Activated CD8-positive, alpha-beta memory T cell treated with anti-CD3 and anti-CD28 coated beads, Interleukin-2, amount 10 ng/mL, durations not matched to agents 7 days and 5 days (primary cell): Measurements from ENCODE around the gene CSNK1D. TPM values are rescaled to one million over a fixed set of nuclear protein-coding genes. Genes with fewer than 3 reads are reported as not detected.
"Not testable (repeated sequence)": the region's sequence is repeated elsewhere in the genome, so short reads cannot be mapped to it uniquely, and the experiment has no call there.

ENCODE experiments used
- ATAC-seq: fragments of 150-1000 bp; cut with Tn5 transposase; one replicate; pipeline ENCODE4 v1.10.0; 2021; ENCODE audit warnings: moderate library complexity
- CTCF ChIA-PET: fragments of 350-600 bp; sonication (Branson Sonifier 250); formaldehyde crosslinking; loops from one replicate; lab custom pipeline; 2021; ENCODE audit warnings: antibody characterized with exemption; lab: Charles Lee
- DNase-seq: peaks from one replicate; pipeline ENCODE4 v3.0.0-alpha.2; 2020
- H3K27ac Mint-ChIP-seq: one replicate; pipeline ENCODE4 v1.8.0; 2021; ENCODE audit warnings: mild to moderate bottlenecking, mixed read lengths
- H3K27me3 Mint-ChIP-seq: one replicate; pipeline ENCODE4 v1.8.0; 2021; ENCODE audit warnings: mixed read lengths
- H3K36me3 Mint-ChIP-seq: one replicate; pipeline ENCODE4 v1.8.0; 2021; ENCODE audit warnings: mild to moderate bottlenecking, mixed read lengths
- H3K4me1 Mint-ChIP-seq: one replicate; pipeline ENCODE4 v1.8.0; 2021; ENCODE audit warnings: mixed read lengths
- H3K4me3 Mint-ChIP-seq: one replicate; pipeline ENCODE4 v1.8.0; 2021; ENCODE audit warnings: mild to moderate bottlenecking, moderate library complexity, mixed read lengths
- H3K9me3 Mint-ChIP-seq: one replicate; pipeline ENCODE4 v1.8.0; 2022; ENCODE audit warnings: low read depth, mixed read lengths
- microRNA-seq: library from miRNA; unstranded; fragments of <30 nt; microRNA quantifications from one replicate; pipeline ENCODE4 v1.2.0, GENCODE V29; 2022
- total RNA-seq, 2 experiments: library from RNA; stranded (reverse); gene quantifications; one replicate each; pipeline ENCODE4 v1.2.3, GENCODE V29; 2021

The CSNK1D gene
- total RNA-seq, 2 experiments from 2014 or later: 120 to 139 TPM

DNA sequence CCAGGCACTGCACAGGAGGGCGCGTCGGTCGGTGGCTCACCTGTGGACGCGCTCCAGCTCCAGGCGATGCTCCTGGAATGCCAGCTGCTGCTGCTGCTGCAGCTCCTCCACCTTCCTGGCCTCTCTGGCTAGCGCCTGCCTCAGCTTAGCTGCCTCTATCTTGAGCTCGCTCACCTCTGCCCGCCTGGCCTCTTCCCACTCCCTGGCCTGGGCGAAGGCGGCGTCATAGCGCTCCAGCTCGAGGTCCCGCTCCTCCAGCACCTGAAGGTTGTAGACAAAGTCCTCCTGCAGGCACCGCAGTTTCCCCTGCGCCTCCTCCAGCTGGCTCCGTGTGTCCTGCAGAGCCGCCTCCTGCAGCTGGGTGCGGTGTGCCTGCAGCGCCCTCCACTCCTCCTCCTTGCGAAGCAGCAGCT is 72.0 kb downstream of the CSNK1D start:
- H3K27ac Mint-ChIP-seq: peak overlapping the region; percentile 62

DNA sequence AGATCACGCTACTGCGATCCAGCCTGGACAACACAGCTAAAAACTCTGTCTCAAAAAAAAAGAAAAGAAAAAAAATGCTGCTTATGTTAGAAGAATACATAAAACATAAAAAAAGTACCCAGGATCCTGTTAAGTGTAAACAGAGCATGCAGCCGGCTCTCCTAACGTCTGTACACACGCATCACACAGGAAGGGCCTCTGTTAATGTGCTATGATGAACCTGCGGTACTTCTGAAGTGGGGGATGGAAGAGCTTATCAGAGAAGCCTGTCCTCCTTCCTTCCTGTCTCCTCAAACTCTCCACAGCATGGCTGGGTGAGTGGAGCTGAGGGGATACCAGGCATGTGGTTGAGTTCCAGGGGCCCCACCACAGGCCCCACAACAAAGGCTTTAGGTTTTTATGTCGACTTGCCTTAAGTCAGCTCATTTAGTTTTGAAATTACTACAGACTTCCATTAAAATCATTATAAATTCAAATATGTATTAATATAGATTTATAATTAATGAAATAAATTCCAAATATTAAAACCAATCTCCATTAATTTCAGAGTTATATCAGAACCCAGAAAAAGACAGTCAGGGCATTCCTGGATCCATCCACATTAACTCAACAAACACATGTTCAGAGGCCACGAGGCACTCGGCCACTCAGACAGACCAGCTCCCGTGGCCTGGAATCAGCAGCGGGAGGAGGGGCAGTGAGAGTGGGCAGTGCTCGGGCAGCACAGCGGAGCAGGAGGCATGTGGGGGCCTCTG is 72.6 kb downstream of the CSNK1D start:
- Mint-ChIP-seq H3K27me3 (no peaks in the 10 kb centered on the region), H3K9me3 (no peaks in the 10 kb centered on the region), H3K4me1 (peaks cover 68% of the 10 kb centered on the region), H3K4me3 (no peak overlapping the region), H3K27ac (peak overlapping the region; percentile 84), H3K36me3 (peaks cover 11% of the 10 kb centered on the region)
- peak; percentile 82 for DNase-seq
- CTCF ChIA-PET: interaction anchor here (0.9 to 3.0 kb wide), 13 partner anchors 8 to 240 kb away, joined by 3 to 10 read pairs (median 5); partner anchors contain the start of genes CD7, DCXR, NOTUM and RAC3
- peak; percentile 84 for ATAC-seq

More for the DNA sequence above, 72.0 kb downstream of the CSNK1D start:
- ATAC-seq: no peak
- peaks cover 8% of the 10 kb centered on the region for H3K36me3 Mint-ChIP-seq
- peaks cover 72% of the 10 kb centered on the region for H3K4me1 Mint-ChIP-seq
- CTCF ChIA-PET: interaction anchor here (1.1 to 3.0 kb wide), 12 partner anchors 9 to 171 kb away, joined by 3 to 10 read pairs (median 4); partner anchors contain the start of genes CD7, DCXR and RAC3
- no peaks in the 10 kb centered on the region for H3K9me3 Mint-ChIP-seq
- no peaks in the 10 kb centered on the region for H3K27me3 Mint-ChIP-seq
- H3K4me3 Mint-ChIP-seq: no peak overlapping the region
- no peak for DNase-seq

DNA sequence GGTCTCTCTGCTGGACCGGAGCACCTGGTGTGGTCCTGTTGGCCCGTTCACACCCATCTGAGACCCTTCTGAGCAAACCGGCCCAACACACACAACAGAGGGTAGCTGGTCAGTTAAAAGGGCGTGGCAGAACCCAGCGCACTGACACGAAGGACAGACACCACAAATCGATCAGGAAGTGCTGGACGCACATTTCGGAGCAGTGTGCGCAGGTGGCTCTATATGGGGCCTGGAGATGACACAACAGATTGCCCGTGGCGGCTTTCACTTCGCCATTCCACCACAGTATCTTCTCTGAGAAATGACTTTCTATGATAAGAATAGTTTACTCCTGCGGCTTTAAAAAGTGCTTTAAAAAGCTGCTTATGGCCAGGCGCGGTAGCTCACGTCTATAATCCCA is 73.4 kb downstream of the CSNK1D start:
- CTCF ChIA-PET: interaction anchor here (1.2 to 2.1 kb wide), 7 partner anchors 16 to 169 kb away, joined by 3 to 10 read pairs (median 6); partner anchors contain the start of genes CD7 and RAC3
- ATAC-seq: no peak
- Mint-ChIP-seq H3K27me3 (no peaks in the 10 kb centered on the region), H3K36me3 (peaks cover 12% of the 10 kb centered on the region), H3K9me3 (no peaks in the 10 kb centered on the region), H3K27ac (peak overlapping the region; percentile 84), H3K4me3 (no peak overlapping the region), H3K4me1 (peaks cover 60% of the 10 kb centered on the region)
- no peak for DNase-seq

DNA sequence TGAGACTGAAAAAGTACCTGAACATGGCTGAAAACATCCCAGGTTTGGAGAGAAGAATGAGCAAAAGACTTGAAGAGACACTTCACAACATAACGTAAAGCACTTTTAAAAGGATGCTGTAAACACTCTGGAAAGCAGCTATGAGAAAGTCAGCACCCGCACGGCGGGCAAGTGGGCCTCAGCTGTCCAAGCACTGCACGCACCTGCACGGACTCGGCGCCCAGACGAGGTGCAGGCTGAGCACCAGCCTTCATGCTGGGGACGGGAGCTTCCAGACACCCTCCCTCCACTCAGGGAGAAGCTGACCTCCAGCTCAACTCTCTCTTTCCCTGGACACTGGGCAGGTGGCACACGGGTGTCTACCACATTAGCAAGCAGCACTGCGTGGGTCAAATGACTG is 74.0 kb downstream of the CSNK1D start:
- DNase-seq (no peak), ATAC-seq (no peak)
- Mint-ChIP-seq H3K9me3 (no peaks in the 10 kb centered on the region), H3K4me1 (peaks cover 55% of the 10 kb centered on the region), H3K27me3 (no peaks in the 10 kb centered on the region), H3K36me3 (peaks cover 16% of the 10 kb centered on the region), H3K4me3 (no peak overlapping the region), H3K27ac (peak overlapping the region; percentile 84)
- CTCF ChIA-PET: interaction anchor here (0.8 to 2.1 kb wide), 4 partner anchors 15 to 240 kb away, joined by 3 to 8 read pairs (median 5); partner anchors contain the start of gene RAC3

DNA sequence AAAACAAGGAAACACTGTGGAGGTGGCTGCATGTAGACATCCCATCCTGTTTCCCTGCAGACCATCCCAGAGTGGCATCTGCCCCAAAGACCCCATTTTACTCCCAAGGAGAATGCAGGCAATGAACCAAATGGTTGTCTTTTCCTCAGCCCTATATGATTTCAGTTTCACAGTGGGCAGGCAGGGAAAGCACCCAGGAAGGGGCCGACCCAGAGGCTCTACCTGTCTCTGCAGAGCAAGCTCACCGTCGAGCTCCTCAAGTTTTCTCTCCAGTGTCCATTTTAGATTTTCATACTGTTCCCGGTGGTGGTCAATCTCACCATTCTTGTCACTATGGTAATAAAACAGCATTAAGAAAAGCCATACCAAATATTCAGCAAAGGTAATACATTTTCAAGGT is 75.4 kb downstream of the CSNK1D start:
- Mint-ChIP-seq H3K9me3 (no peaks in the 10 kb centered on the region), H3K36me3 (peaks cover 22% of the 10 kb centered on the region), H3K4me1 (peaks cover 49% of the 10 kb centered on the region), H3K4me3 (no peak overlapping the region), H3K27me3 (no peaks in the 10 kb centered on the region), H3K27ac (peak overlapping the region; percentile 82)
- CTCF ChIA-PET: interaction anchor here (1.1 to 1.9 kb wide), 6 partner anchors 8 to 93 kb away, joined by 3 to 6 read pairs (median 4); partner anchors contain the start of gene CCDC57
- DNase-seq (peak; percentile 70), ATAC-seq (peak; percentile 62)

DNA sequence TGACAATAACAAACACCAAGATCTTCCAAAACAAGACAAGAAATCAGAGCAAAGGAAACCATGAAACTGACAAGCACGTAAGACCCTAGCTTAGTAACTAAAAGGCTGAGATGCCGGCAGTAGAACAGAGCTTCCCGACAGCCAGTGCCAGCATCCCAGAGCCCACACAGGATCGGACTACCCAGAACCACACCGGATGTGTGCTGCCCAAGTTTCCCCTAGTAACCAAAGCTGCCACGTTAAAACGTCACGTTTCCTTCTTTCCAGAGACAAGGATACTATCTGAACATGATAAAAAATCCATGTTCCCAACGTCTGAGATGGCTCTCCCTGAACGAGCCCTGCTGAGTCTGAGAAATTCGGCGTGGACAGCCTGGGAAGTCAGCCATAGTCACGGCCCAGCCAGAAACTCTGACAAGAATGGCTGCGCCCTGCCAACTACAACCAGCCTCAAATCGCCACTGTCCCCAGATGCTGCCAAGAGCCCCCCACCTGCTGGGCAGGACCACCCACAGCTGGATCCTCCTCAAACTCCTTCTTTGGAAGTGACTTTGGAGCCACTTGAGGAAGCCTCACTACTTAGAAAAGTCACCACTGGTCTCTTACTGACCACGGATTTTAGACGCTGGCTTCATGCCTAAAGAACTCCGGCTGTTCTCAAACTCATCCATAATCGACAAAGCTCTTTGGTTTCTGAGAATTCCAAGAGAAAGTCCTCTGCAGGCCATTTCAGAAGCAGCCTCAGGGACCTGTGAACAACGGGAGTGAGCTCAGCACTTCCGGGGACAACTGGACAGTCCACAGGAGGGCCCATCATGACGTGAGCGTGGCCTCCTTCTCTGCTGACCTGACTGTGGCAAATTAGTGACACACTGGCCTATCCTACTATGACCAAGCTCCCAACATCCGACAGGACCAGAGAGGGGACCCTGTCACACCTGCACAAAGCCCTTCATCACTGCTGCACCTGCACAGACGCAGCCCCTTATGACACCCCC is 77.5 kb downstream of the CSNK1D start:
- H3K36me3 Mint-ChIP-seq: peaks cover 24% of the 10 kb centered on the region
- CTCF ChIA-PET: interaction anchor here (1.2 kb wide), 1 partner anchor 10 kb away, joined by 3 read pairs; no protein-coding TSS in a partner anchor
- peak overlapping the region; percentile 0 for H3K27ac Mint-ChIP-seq
- H3K9me3 Mint-ChIP-seq: no peaks in the 10 kb centered on the region
- DNase-seq: no peak
- ATAC-seq: no peak
- no peaks in the 10 kb centered on the region for H3K27me3 Mint-ChIP-seq
- H3K4me3 Mint-ChIP-seq: no peak overlapping the region
- H3K4me1 Mint-ChIP-seq: peaks cover 38% of the 10 kb centered on the region

DNA sequence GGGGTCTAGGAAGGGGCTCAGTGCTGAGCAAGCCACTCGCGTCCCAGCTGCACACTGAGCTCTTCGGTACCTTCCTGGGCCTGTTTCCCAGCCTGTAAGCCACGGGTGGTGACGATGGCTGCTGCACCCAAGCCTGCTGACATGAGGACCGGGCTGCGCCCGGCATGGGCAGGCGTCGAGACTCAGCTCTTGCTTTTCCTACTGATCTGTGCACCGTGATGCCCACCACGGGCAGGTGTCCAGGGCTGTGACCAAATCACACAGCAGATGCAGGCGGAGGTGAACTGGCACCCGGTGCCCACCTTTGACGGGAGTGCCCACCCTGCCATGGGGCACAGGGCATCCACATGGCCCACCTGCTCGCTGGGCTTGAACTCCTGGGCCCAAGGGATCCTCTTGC is 78.7 kb downstream of the CSNK1D start:
- CTCF ChIA-PET: no interaction called here

DNA sequence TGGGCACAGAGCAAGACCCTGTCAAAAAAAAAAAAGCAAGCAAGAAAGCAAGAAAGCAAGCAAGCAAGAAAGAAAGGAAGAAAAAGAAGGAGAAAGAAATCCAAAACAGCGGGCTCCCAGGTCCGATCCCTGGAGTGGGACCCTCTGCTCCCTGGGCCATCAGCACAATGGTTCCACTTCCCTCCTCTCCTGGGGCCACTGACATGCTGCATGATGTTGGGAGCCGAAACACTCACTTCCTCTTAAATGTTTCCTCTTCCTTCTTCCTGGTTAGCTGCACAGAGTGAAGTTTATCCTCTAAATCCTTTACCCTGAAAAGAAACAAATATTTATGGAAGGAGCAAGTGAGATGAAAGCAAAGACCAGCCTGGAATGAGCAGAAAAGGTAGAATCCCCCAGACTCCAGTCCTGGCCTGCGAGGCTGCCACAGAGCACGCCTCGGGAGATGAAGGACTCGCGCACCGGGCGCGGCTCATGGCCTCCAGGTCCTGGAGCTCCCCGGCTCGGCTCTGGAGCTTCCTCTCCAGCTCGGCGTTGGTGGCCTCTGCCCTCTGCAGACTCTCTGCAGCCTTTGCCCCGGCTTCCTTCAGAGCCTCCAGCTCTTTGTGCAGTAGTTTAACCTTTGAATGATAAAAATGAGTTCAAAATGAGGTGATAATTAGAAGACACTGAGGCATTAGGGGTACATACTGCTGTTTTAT is 79.8 kb downstream of the CSNK1D start:
- CTCF ChIA-PET: interaction anchor here (3.1 kb wide), 1 partner anchor 8 kb away, joined by 10 read pairs; no protein-coding TSS in a partner anchor
- Mint-ChIP-seq H3K4me1 (peaks cover 18% of the 10 kb centered on the region), H3K36me3 (peaks cover 23% of the 10 kb centered on the region), H3K4me3 (no peak overlapping the region), H3K9me3 (no peaks in the 10 kb centered on the region), H3K27me3 (no peaks in the 10 kb centered on the region), H3K27ac (peak overlapping the region; percentile 50)
- ATAC-seq: no peak
- DNase-seq: no peak

More for the DNA sequence above, 78.7 kb downstream of the CSNK1D start:
- Mint-ChIP-seq H3K4me3 (no peak overlapping the region), H3K27me3 (no peaks in the 10 kb centered on the region), H3K9me3 (no peaks in the 10 kb centered on the region), H3K36me3 (peaks cover 24% of the 10 kb centered on the region), H3K4me1 (peaks cover 27% of the 10 kb centered on the region), H3K27ac (no peak overlapping the region)
- ATAC-seq (no peak), DNase-seq (no peak)

DNA sequence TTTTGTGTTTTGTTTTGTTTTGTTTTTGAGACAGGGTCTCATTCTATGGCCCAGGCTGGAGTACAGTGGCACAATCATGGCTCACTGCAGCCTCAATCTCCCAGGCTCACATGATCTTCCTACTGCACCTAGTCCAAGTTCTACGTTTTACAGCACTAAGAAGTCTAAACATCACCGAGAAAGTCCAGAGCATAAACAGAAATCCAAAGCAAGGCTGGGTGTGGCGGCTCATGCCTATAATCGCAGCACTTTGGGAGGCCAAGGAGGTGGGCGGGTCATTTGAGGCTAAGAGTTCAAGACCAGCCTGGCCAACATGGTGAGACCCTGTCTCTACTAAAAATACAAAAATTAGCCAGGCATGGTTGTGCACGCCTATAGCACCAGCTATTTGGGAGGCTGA is 80.5 kb downstream of the CSNK1D start:
- not testable (repeated sequence) for H3K4me3 Mint-ChIP-seq, H3K9me3 Mint-ChIP-seq, ATAC-seq, DNase-seq, H3K27me3 Mint-ChIP-seq
- Mint-ChIP-seq H3K36me3 (peaks cover 23% of the 10 kb centered on the region), H3K4me1 (peaks cover 12% of the 10 kb centered on the region), H3K27ac (peak overlapping the region; percentile 50)
- CTCF ChIA-PET: interaction anchor here (1.8 to 3.1 kb wide), 2 partner anchors 9 to 13 kb away, joined by 5 to 10 read pairs; no protein-coding TSS in a partner anchor

Small RNAs within 50 kb of the gene (microRNA-seq; reads per million reads assigned to microRNA genes)
- not detected for gene MIR6787

Other genes starting within 250 kb of the CSNK1D start
- 1 to 10 TPM; 6.4 to 6.8 TPM for gene RAC3, start 242.0 kb downstream of the CSNK1D start, total RNA-seq
- gene DCXR, start 236.0 kb downstream of the CSNK1D start, total RNA-seq: 100 to 1,000 TPM; 120 to 124 TPM
- 10 to 100 TPM; 20.9 to 23.0 TPM for gene RFNG, start 221.9 kb downstream of the CSNK1D start, total RNA-seq
- gene GPS1, start 221.8 kb downstream of the CSNK1D start, total RNA-seq: 100 to 1,000 TPM in 1 of 2 experiments, 10 to 100 TPM in 1; 92.4 to 106 TPM
- 100 to 1,000 TPM; 134 to 139 TPM for gene DUS1L, start 207.9 kb downstream of the CSNK1D start, total RNA-seq
- 100 to 1,000 TPM; 229 to 277 TPM for gene FASN, start 175.5 kb downstream of the CSNK1D start, total RNA-seq
- 10 to 100 TPM; 70.2 to 73.9 TPM for gene CCDC57, start 60.9 kb downstream of the CSNK1D start, total RNA-seq
- 100 to 1,000 TPM; 119 to 148 TPM for gene SLC16A3, start 44.7 kb downstream of the CSNK1D start, total RNA-seq
- 100 to 1,000 TPM; 307 to 417 TPM for gene CD7, start 43.9 kb upstream of the CSNK1D start, total RNA-seq
- gene SECTM1, start 60.1 kb upstream of the CSNK1D start, total RNA-seq: 1 to 10 TPM in 1 of 2 experiments, under 1 TPM in 1; 0.68 to 2.7 TPM
- under 1 TPM in 1 of 2 experiments, not detected in 1; 0.15 TPM for gene TEX19, start 85.5 kb upstream of the CSNK1D start, total RNA-seq
- gene UTS2R, start 98.1 kb upstream of the CSNK1D start, total RNA-seq: under 1 TPM in 1 of 2 experiments, not detected in 1; 0.16 TPM
- gene HEXD, start 144.6 kb upstream of the CSNK1D start, total RNA-seq: 10 to 100 TPM; 50.5 to 72.5 TPM
- 10 to 100 TPM; 27.1 to 30.5 TPM for gene OGFOD3, start 144.9 kb upstream of the CSNK1D start, total RNA-seq
- gene CYBC1, start 177.1 kb upstream of the CSNK1D start, total RNA-seq: 100 to 1,000 TPM; 269 to 378 TPM
- 100 to 1,000 TPM; 114 TPM for gene NARF, start 185.0 kb upstream of the CSNK1D start, total RNA-seq
- gene FOXK2, start 246.0 kb upstream of the CSNK1D start, total RNA-seq: 10 to 100 TPM; 81.7 to 85.1 TPM